GM12891 (cell line): Measurements from ENCODE around the gene WNT11.

Experiments
- POLR2A ChIP-seq: IDR thresholded peaks from 2 replicates; pipeline ENCODE4 v1.6.1; 2011; ENCODE audit warnings: low read depth, low read length, control low read depth
- POLR2AphosphoS5 ChIP-seq: IDR thresholded peaks from 2 replicates; pipeline ENCODE4 v1.6.1; 2011; ENCODE audit warnings: low read depth, low read length, control low read depth
- TAF1 ChIP-seq: IDR thresholded peaks from 2 replicates; pipeline ENCODE4 v1.6.1; 2011; ENCODE audit warnings: low read depth, low read length, control low read depth

DNA sequence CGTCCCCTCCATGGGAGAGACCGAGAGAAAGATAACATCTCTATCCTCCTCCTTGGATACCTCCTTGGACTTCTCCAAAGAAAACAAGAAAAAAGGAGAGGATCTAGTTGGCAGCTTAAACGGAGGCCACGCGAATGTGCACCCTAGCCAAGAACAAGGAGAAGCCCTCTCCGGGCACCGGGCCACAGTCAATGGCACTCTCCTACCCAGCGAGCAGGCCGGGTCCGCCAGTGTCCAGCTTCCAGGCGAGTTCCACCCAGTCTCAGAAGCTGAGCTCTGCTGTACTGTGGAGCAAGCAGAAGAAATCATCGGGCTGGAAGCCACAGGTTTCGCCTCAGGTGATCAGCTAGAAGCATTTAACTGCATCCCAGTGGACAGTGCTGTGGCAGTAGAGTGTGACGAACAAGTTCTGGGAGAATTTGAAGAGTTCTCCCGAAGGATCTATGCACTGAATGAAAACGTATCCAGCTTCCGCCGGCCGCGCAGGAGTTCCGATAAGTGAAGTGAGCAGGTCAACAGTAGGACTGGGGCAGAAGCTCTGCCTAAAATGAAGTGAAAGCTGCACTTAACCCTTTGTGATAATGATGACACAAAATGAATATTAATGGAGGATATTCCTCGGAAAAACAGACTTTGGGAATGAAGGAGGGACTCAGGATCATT lies 65.3 kb downstream of the WNT11 start:
- TF ChIP-seq POLR2AphosphoS5 (no peak), POLR2A (no peak), TAF1 (no peak)
